PFSK-1 (cell line): ENCODE measurements around the gene ATXN7L1.

ENCODE experiments used
- FOXP2 ChIP-seq: optimal IDR thresholded peaks from 2 replicates; pipeline ENCODE3; 2011; ENCODE audit warnings: borderline replicate concordance, control low read depth, inconsistent platforms; ENCODE audit not compliant: insufficient read depth; ENCODE audit errors: extremely low read length, extremely low read depth
- POLR2AphosphoS5 ChIP-seq: IDR thresholded peaks from 2 replicates; pipeline ENCODE4 v1.6.1; 2012; ENCODE audit warnings: low read depth, mild to moderate bottlenecking, control low read depth, low read length, moderate library complexity
- REST ChIP-seq, 2 experiments: IDR thresholded peaks; 2 replicates each; pipeline versions ENCODE4 v1.6.1 to v1.8.0; 2011 to 2012; ENCODE audit warnings: low read depth in 2 of 2, low read length in 2 of 2, control low read depth in 1 of 2, inconsistent platforms in 1 of 2, mild to moderate bottlenecking in 1 of 2, moderate library complexity in 1 of 2; ENCODE audit not compliant: insufficient read depth in 1 of 2
- SIN3A ChIP-seq: IDR thresholded peaks from 2 replicates; pipeline ENCODE4 v1.6.1; 2012; ENCODE audit warnings: mild to moderate bottlenecking, low read length, moderate library complexity, borderline replicate concordance; ENCODE audit not compliant: insufficient read depth
- TAF1 ChIP-seq: IDR thresholded peaks from 2 replicates; pipeline ENCODE4 v1.6.1; 2012; ENCODE audit warnings: low read length, control low read depth, borderline replicate concordance; ENCODE audit not compliant: insufficient read depth

DNA sequence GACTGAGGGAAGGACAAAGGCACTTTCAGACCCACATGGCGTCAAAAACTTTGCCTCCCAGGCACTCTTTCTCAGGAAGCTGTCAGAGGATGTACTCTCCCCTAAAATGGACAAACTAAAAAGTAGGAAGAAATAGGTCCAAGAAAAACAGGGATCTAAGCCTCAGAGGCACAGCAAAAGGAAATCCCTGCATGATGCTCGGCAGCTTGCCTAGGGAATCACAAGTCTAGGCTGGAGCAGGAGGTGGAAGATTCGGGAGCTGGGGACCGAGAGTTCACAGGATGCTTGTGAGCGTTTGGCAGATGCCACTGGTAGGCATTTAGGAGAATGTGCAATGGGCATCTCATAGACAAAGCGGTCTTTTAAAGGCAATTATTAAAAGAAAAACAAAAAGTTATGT is 60.8 kb downstream of the ATXN7L1 start:
- TF ChIP-seq REST (IDR thresholded peaks at IDR 0.05; ENCODE audit: insufficient read depth in 1 of 2, low read depth in 2 of 2, low read length in 2 of 2) (no peak), SIN3A (no peak), TAF1 (no peak), POLR2AphosphoS5 (no peak), FOXP2 (no peak)
